Lower leg skin (tissue), 3 donors: ENCODE results near the gene IGSF21.

Experiments used
- POLR2A ChIP-seq, 2 donors: fragments of 450-650 bp; IDR thresholded peaks; one replicate each; pipeline ENCODE4 v1.6.1; 2016 to 2017; ENCODE audit warnings: antibody characterized with exemption in 2 of 2, mild to moderate bottlenecking in 1 of 2, moderate library complexity in 1 of 2
- TF ChIP-seq, protein P1 (sequence below), 3 donors: fragments of 450-650 bp; IDR thresholded peaks; one replicate each; pipeline ENCODE4 v1.5.1; 2016; ENCODE audit warnings: antibody characterized with exemption in 3 of 3, mild to moderate bottlenecking in 3 of 3, moderate library complexity in 2 of 3

DNA sequence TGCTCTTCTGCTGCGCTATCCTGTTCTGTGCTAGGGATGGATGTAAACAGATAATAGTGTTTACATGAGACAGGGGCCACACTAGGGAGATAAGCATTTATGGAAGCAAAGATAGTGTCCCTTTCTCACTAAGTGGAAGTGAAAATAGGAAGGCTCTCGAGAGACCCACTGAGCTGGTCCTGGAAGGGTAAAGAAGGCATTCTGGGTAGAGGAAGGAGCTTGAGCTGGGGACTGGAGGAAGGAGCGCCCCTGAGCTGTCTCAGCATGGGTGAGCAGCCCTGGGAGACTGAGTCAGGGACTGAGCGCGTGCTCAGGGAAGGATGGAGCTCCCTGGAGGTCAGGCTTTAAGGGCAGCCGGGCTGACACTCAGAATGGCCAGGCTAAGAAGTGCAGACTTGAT lies 93.3 kb downstream of the IGSF21 start:
- TF ChIP-seq, protein P1, sequence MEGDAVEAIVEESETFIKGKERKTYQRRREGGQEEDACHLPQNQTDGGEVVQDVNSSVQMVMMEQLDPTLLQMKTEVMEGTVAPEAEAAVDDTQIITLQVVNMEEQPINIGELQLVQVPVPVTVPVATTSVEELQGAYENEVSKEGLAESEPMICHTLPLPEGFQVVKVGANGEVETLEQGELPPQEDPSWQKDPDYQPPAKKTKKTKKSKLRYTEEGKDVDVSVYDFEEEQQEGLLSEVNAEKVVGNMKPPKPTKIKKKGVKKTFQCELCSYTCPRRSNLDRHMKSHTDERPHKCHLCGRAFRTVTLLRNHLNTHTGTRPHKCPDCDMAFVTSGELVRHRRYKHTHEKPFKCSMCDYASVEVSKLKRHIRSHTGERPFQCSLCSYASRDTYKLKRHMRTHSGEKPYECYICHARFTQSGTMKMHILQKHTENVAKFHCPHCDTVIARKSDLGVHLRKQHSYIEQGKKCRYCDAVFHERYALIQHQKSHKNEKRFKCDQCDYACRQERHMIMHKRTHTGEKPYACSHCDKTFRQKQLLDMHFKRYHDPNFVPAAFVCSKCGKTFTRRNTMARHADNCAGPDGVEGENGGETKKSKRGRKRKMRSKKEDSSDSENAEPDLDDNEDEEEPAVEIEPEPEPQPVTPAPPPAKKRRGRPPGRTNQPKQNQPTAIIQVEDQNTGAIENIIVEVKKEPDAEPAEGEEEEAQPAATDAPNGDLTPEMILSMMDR (IDR thresholded peaks at IDR 0.05), result no peak
- TF ChIP-seq POLR2A (IDR thresholded peaks at IDR 0.05), result no peak
